Liver (tissue), 9 donors: ENCODE results near the gene ELN. TPM values are rescaled to one million over a fixed set of nuclear protein-coding genes. Genes with fewer than 3 reads are reported as not detected.

Source experiments
- DNase-seq: peaks from one replicate; pipeline ENCODE4 v3.0.0-alpha.2; 2017; ENCODE audit warnings: low spot score
- H3K27ac ChIP-seq, 2 donors: one replicate each; pipeline ENCODE4 v1.7.0; 2013; ENCODE audit warnings: inconsistent platforms in 2 of 2, low read length in 2 of 2, control low read depth in 1 of 2, low read depth in 1 of 2, mild to moderate bottlenecking in 1 of 2
- H3K27me3 ChIP-seq, 4 donors: one replicate each; pipeline versions ENCODE4 v1.6.1 to v1.7.0; 2013; ENCODE audit warnings: low read length in 3 of 4, inconsistent platforms in 1 of 4, mild to moderate bottlenecking in 1 of 4, moderate library complexity in 1 of 4; ENCODE audit not compliant: control insufficient read depth in 4 of 4, insufficient read depth in 4 of 4
- H3K36me3 ChIP-seq, 4 donors: one replicate each; pipeline versions ENCODE4 v1.6.1 to v1.7.0; 2013; ENCODE audit warnings: low read length in 3 of 4, mild to moderate bottlenecking in 3 of 4, low read depth in 1 of 4, moderate library complexity in 1 of 4; ENCODE audit not compliant: control insufficient read depth in 4 of 4, insufficient read depth in 3 of 4
- H3K4me1 ChIP-seq, 4 donors: one replicate each; pipeline versions ENCODE4 v1.6.1 to v1.7.0; 2013; ENCODE audit warnings: low read length in 3 of 4, mild to moderate bottlenecking in 3 of 4, moderate library complexity in 1 of 4; ENCODE audit not compliant: control insufficient read depth in 4 of 4, insufficient read depth in 4 of 4
- H3K4me3 ChIP-seq, 3 donors: one replicate each; pipeline versions ENCODE4 v1.6.1 to v1.7.0; 2013; ENCODE audit warnings: low read length in 3 of 3, control low read depth in 1 of 3, low read depth in 1 of 3, mild to moderate bottlenecking in 1 of 3
- H3K9ac ChIP-seq, 2 donors: one replicate each; pipeline ENCODE4 v1.7.0; 2013; ENCODE audit warnings: low read length in 2 of 2, mild to moderate bottlenecking in 2 of 2, moderate library complexity in 2 of 2, control low read depth in 1 of 2, low read depth in 1 of 2
- H3K9me3 ChIP-seq, 4 donors: one replicate each; pipeline versions ENCODE4 v1.6.1 to v1.7.0; 2013; ENCODE audit warnings: low read length in 3 of 4; ENCODE audit not compliant: control insufficient read depth in 4 of 4
- CTCF ChIP-seq: fragments of 150-350 bp; IDR thresholded peaks from 2 replicates; pipeline ENCODE4 v1.5.1; 2017; ENCODE audit warnings: improper control_type of control experiment, low read depth, low read length; ENCODE audit not compliant: missing input control
- EGR1 ChIP-seq, 2 donors: IDR thresholded peaks; 2 replicates each; pipeline ENCODE4 v1.6.1; 2016 to 2018; ENCODE audit warnings: antibody characterized with exemption in 2 of 2, low read depth in 2 of 2
- FOXA2 ChIP-seq: IDR thresholded peaks from 2 replicates; pipeline ENCODE4 v1.6.1; 2016; ENCODE audit warnings: antibody characterized with exemption
- GABPA ChIP-seq, 2 donors: IDR thresholded peaks in 1 of 2; conservative IDR thresholded peaks in 1 of 2; 2 replicates each; pipeline ENCODE4 v1.6.1; 2016; ENCODE audit warnings: antibody characterized with exemption in 2 of 2, mild to moderate bottlenecking in 1 of 2, moderate library complexity in 1 of 2
- HNF4A ChIP-seq, 2 donors: conservative IDR thresholded peaks; 2 replicates each; pipeline ENCODE4 v1.6.1; 2016; ENCODE audit warnings: antibody characterized with exemption in 2 of 2, mild to moderate bottlenecking in 2 of 2
- JUND ChIP-seq, 2 donors: IDR thresholded peaks; 2 replicates each; pipeline ENCODE4 v1.6.1; 2016; ENCODE audit warnings: antibody characterized with exemption in 2 of 2
- NR2F2 ChIP-seq: IDR thresholded peaks from 2 replicates; pipeline ENCODE4 v1.6.1; 2016; ENCODE audit warnings: antibody characterized with exemption
- REST ChIP-seq: IDR thresholded peaks from 2 replicates; pipeline ENCODE4 v1.6.1; 2016; ENCODE audit warnings: antibody characterized with exemption, mild to moderate bottlenecking
- RXRA ChIP-seq, 2 donors: IDR thresholded peaks; 2 replicates each; pipeline ENCODE4 v1.6.1; 2017 to 2018; ENCODE audit warnings: antibody characterized with exemption in 2 of 2, mild to moderate bottlenecking in 1 of 2
- SP1 ChIP-seq: IDR thresholded peaks from 2 replicates; pipeline ENCODE4 v1.6.1; 2018; ENCODE audit warnings: antibody characterized with exemption, mild to moderate bottlenecking
- TAF1 ChIP-seq: conservative IDR thresholded peaks from 2 replicates; pipeline ENCODE4 v1.6.1; 2016; ENCODE audit warnings: antibody characterized with exemption, mild to moderate bottlenecking
- ZBTB33 ChIP-seq: IDR thresholded peaks from 2 replicates; pipeline ENCODE4 v1.6.1; 2016; ENCODE audit warnings: antibody characterized with exemption
- WGBS: extraction: QIAGEN DNeasy Blood & Tissue Kit; methylation state at CpG from one replicate; pipeline ENCODE4 v1.1.7; 2013; 5-methylcytosine and 5-hydroxymethylcytosine counted together
- polyA plus RNA-seq, 2 donors: library from polyadenylated mRNA; stranded (reverse) in 1 of 2; unstranded in 1 of 2; fragments of 200-250 nt in 1 of 2; fragments of >200 nt in 1 of 2; fragmentation: Nextera tagmentation in 1 of 2; extraction: Ambion mirVana in 1 of 2; gene quantifications; one replicate each; pipeline versions ENCODE4 v1.2.1 to v1.2.3, GENCODE V29; 2013 to 2015
- total RNA-seq, 2 donors: library from RNA; depleted of rRNA; stranded (reverse); fragments of >200 nt; gene quantifications; one replicate each; pipeline ENCODE4 v1.2.3, GENCODE V29; 2014
- donor health status: healthy.
- donor health status: healthy.
- donor health status: healthy.
- donor health status: healthy.
- donor health status: healthy.

ELN gene
- total and polyA plus RNA-seq, 4 donors = 2.7 to 16.3 (median 9.7) TPM

GRCh38 chr7:74053589-74054186 is 25.7 kb downstream of the ELN start:
- H3K36me3 ChIP-seq = peaks cover 0 to 5% (median under 1%) of the 10 kb centered on the region in 4 donors
- WGBS = 91% methylated on average over 3 of the region's 3 CpGs
- H3K9ac ChIP-seq = no peak overlapping the region
- H3K27me3 ChIP-seq = no peaks in the 10 kb centered on the region
- no peak overlapping the region for H3K4me3 ChIP-seq
- H3K4me1 ChIP-seq = no peaks in the 10 kb centered on the region
- no peak for DNase-seq
- TF ChIP-seq CTCF (no peak), FOXA2 (no peak), REST (no peak), GABPA (IDR thresholded peaks at IDR 0.05 in 1 of 2, conservative IDR thresholded peaks at IDR 0.05 in 1 of 2) (no peak), HNF4A (conservative IDR thresholded peaks at IDR 0.05) (no peak)
- H3K9me3 ChIP-seq = no peaks in the 10 kb centered on the region
- H3K27ac ChIP-seq = no peak overlapping the region

GRCh38 chr7:74056096-74056915 is 28.3 kb downstream of the ELN start:
- WGBS = 92% methylated on average over 26 of the region's 26 CpGs

More at GRCh38 chr7:74056096-74056915, 28.3 kb downstream of the ELN start:
- Histone ChIP-seq H3K4me1 (peaks cover 3 to 15% (median 8%) of the 10 kb centered on the region in 4 donors), H3K9ac (no peak overlapping the region), H3K27me3 (no peaks in the 10 kb centered on the region), H3K9me3 (no peaks in the 10 kb centered on the region), H3K4me3 (no peak overlapping the region), H3K27ac (no peak overlapping the region), H3K36me3 (no peaks in the 10 kb centered on the region)
- TF ChIP-seq TAF1 = no peak
- no peak for TF ChIP-seq HNF4A (conservative IDR thresholded peaks at IDR 0.05)
- TF ChIP-seq FOXA2 = no peak
- no peak for TF ChIP-seq RXRA (IDR thresholded peaks at IDR 0.05)
- no peak for TF ChIP-seq GABPA (IDR thresholded peaks at IDR 0.05 in 1 of 2, conservative IDR thresholded peaks at IDR 0.05 in 1 of 2)
- no peak for TF ChIP-seq SP1
- TF ChIP-seq JUND (IDR thresholded peaks at IDR 0.05) = no peak
- no peak for TF ChIP-seq EGR1 (IDR thresholded peaks at IDR 0.05; ENCODE audit: low read depth in 2 of 2)
- TF ChIP-seq CTCF = no peak
- no peak for TF ChIP-seq ZBTB33
- no peak for TF ChIP-seq NR2F2
- DNase-seq = no peak
